Astrocyte (in vitro differentiated cells and primary cell): ENCODE measurements around the gene APOBEC3C. TPM values are rescaled to one million over a fixed set of nuclear protein-coding genes. Genes with fewer than 3 reads are reported as not detected.
"Not testable (repeated sequence)": the region's sequence is repeated elsewhere in the genome, so short reads cannot be mapped to it uniquely, and the experiment has no call there.

Source experiments
- DNase-seq: peaks from one replicate; pipeline ENCODE4 v3.0.0-alpha.2; 2010; ENCODE audit warnings: low read depth
- FAIRE-seq: peaks from 2 replicates; lab custom pipeline; 2011; peaks lifted over from hg19 to GRCh38; lab: Jason Lieb, UNC
- H2AFZ ChIP-seq: 2 replicates; pipeline ENCODE4 v1.6.0; 2012; ENCODE audit warnings: low read depth, low read length, inconsistent platforms
- H3K27ac ChIP-seq: 2 replicates; pipeline ENCODE4 v1.5.1; 2011; ENCODE audit warnings: low read depth, low read length, inconsistent platforms
- H3K27me3 ChIP-seq: 2 replicates; pipeline ENCODE4 v1.6.0; 2011; ENCODE audit warnings: low read length, inconsistent platforms; ENCODE audit not compliant: insufficient read depth
- H3K36me3 ChIP-seq: 2 replicates; pipeline ENCODE4 v1.5.1; 2011; ENCODE audit warnings: low read length, inconsistent platforms; ENCODE audit not compliant: insufficient read depth
- H3K4me1 ChIP-seq: 2 replicates; pipeline ENCODE4 v1.5.1; 2011; ENCODE audit warnings: low read length, inconsistent platforms; ENCODE audit not compliant: insufficient read depth
- H3K4me2 ChIP-seq: 2 replicates; pipeline ENCODE4 v1.6.0; 2012; ENCODE audit warnings: low read length, inconsistent platforms
- H3K4me3 ChIP-seq: 2 replicates; pipeline ENCODE4 v1.5.1; 2011; ENCODE audit warnings: low read depth, mild to moderate bottlenecking, low read length, inconsistent platforms; ENCODE audit not compliant: insufficient read depth
- H3K79me2 ChIP-seq: 2 replicates; pipeline ENCODE4 v1.6.0; 2012; ENCODE audit warnings: mild to moderate bottlenecking, low read length, inconsistent platforms; ENCODE audit not compliant: insufficient read depth
- H3K9ac ChIP-seq: 2 replicates; pipeline ENCODE4 v1.6.0; 2012; ENCODE audit warnings: mild to moderate bottlenecking, low read length, inconsistent platforms
- H3K9me3 ChIP-seq: 2 replicates; pipeline ENCODE4 v1.5.1; 2012; ENCODE audit warnings: low read depth, mild to moderate bottlenecking, low read length, inconsistent platforms; ENCODE audit not compliant: insufficient read depth
- H4K20me1 ChIP-seq: 2 replicates; pipeline ENCODE4 v1.6.0; 2012; ENCODE audit warnings: low read length, inconsistent platforms; ENCODE audit not compliant: insufficient read depth
- H3K27ac Mint-ChIP-seq: one replicate; pipeline ENCODE4 v1.8.0; 2021; ENCODE audit warnings: mild to moderate bottlenecking, mixed read lengths; ENCODE audit not compliant: unreplicated experiment
- H3K27me3 Mint-ChIP-seq: one replicate; pipeline ENCODE4 v1.8.0; 2021; ENCODE audit warnings: low read depth, mixed read lengths; ENCODE audit not compliant: unreplicated experiment
- H3K36me3 Mint-ChIP-seq: one replicate; pipeline ENCODE4 v1.8.0; 2021; ENCODE audit warnings: low read depth, mixed read lengths; ENCODE audit not compliant: unreplicated experiment
- H3K4me1 Mint-ChIP-seq: one replicate; pipeline ENCODE4 v1.8.0; 2021; ENCODE audit warnings: low read depth, mixed read lengths; ENCODE audit not compliant: unreplicated experiment
- H3K4me3 Mint-ChIP-seq: one replicate; pipeline ENCODE4 v1.8.0; 2021; ENCODE audit warnings: mild to moderate bottlenecking, moderate library complexity, mixed read lengths; ENCODE audit not compliant: unreplicated experiment
- H3K9me3 Mint-ChIP-seq: one replicate; pipeline ENCODE4 v1.8.0; 2021; ENCODE audit warnings: mild to moderate bottlenecking, mixed read lengths; ENCODE audit not compliant: unreplicated experiment
- EZH2 ChIP-seq: IDR thresholded peaks from 2 replicates; pipeline ENCODE4 v1.6.1; 2012; ENCODE audit warnings: mild to moderate bottlenecking, low read length, inconsistent platforms; ENCODE audit not compliant: insufficient read depth
- total RNA-seq: library from RNA; stranded (reverse); gene quantifications from 2 replicates; pipeline ENCODE4 v1.2.1, GENCODE V29; 2021
- TF ChIP-seq, protein P1 (sequence below): IDR thresholded peaks from 2 replicates; pipeline ENCODE4 v1.5.1; 2011; ENCODE audit warnings: low read depth, mild to moderate bottlenecking, inconsistent platforms, low read length, moderate library complexity; ENCODE audit not compliant: insufficient read depth

APOBEC3C gene
- total RNA-seq, 1 donor from 2014 or later, result 32.5 TPM

DNA sequence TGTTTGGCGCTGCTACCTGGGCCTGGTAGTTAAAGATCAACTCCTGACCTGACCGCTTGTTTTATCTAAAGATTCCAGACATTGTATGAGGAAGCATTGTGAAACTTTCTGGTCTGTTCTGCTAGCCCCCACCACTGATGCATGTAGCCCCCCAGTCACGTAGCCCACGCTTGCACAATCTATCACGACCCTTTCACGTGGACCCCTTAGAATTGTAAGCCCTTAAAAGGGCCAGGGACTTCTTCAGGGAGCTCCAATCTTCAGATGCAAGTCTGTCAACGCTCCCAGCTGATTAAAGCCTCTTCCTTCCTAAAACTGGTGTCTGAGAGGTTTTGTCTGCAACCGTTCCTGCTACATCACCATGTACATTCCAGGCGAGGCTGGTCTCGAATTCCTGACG lies 41.6 kb downstream of the APOBEC3C start:
- TF ChIP-seq EZH2, result no peak
- TF ChIP-seq, protein P1, sequence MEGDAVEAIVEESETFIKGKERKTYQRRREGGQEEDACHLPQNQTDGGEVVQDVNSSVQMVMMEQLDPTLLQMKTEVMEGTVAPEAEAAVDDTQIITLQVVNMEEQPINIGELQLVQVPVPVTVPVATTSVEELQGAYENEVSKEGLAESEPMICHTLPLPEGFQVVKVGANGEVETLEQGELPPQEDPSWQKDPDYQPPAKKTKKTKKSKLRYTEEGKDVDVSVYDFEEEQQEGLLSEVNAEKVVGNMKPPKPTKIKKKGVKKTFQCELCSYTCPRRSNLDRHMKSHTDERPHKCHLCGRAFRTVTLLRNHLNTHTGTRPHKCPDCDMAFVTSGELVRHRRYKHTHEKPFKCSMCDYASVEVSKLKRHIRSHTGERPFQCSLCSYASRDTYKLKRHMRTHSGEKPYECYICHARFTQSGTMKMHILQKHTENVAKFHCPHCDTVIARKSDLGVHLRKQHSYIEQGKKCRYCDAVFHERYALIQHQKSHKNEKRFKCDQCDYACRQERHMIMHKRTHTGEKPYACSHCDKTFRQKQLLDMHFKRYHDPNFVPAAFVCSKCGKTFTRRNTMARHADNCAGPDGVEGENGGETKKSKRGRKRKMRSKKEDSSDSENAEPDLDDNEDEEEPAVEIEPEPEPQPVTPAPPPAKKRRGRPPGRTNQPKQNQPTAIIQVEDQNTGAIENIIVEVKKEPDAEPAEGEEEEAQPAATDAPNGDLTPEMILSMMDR, result no peak
- Mint-ChIP-seq H3K9me3 (peaks cover 2% of the 10 kb centered on the region), H3K36me3 (no peaks in the 10 kb centered on the region), H3K27me3 (no peaks in the 10 kb centered on the region), H3K4me3 (no peak overlapping the region), H3K27ac (no peak overlapping the region), H3K4me1 (no peaks in the 10 kb centered on the region)
- DNase-seq (no peak), FAIRE-seq (no peak)
- Histone ChIP-seq H3K27me3 (peaks cover 4% of the 10 kb centered on the region), H3K4me3 (no peak overlapping the region), H3K36me3 (no peaks in the 10 kb centered on the region), H3K4me2 (no peak overlapping the region), H3K9me3 (no peaks in the 10 kb centered on the region), H3K27ac (no peak overlapping the region), H4K20me1 (no peaks in the 10 kb centered on the region), H3K79me2 (no peaks in the 10 kb centered on the region), H3K9ac (no peak overlapping the region), H2AFZ (no peak overlapping the region), H3K4me1 (no peaks in the 10 kb centered on the region)

DNA sequence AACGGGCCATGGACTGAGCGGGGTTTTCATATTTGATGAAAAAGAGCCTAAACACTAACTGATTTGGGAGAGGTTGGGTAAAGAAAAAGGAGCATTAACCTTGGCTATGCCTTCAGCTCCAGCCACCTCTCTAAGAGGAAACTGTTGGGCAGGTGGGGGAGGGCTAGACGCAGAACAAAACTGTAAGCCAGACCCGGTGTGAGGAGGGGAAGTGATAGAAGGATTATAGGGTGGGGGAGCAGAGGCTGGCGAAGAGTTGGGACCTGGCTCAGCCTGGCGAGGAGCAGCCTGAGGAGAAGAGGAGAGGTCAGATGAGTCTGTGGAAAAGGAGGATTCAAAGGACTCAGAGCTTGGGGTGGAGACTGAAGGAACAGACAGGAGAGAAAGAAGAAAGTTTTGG lies 47.2 kb downstream of the APOBEC3C start:
- H3K9me3 Mint-ChIP-seq, result not testable (repeated sequence)

DNA sequence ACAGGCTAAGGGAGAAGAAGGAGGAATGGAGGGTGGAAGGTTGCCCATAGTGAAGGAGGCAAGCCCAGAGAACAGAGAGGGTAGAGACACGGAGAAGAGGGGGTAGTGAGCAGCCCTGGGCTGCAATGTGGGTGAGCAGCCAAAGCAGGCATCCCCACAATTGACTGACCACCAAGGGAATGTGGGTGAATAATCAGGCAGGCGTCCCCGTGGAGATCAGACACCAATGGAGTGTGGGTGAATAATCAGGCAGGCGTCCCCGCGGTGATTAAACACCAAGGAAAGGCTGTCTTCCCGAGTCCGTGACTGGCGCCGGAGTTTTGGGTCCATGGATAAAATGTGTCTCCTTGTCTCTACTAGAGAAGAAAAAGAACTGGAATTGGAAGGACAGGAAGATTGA lies 47.9 kb downstream of the APOBEC3C start:
- not testable (repeated sequence) for H3K4me1 ChIP-seq, H3K27me3 ChIP-seq, H3K9me3 Mint-ChIP-seq, H2AFZ ChIP-seq, H3K27ac Mint-ChIP-seq, FAIRE-seq, H3K27ac ChIP-seq, H3K36me3 ChIP-seq, H3K9me3 ChIP-seq, H3K4me1 Mint-ChIP-seq, H3K4me3 ChIP-seq, H3K36me3 Mint-ChIP-seq, H3K79me2 ChIP-seq, H3K27me3 Mint-ChIP-seq, H3K9ac ChIP-seq, H3K4me3 Mint-ChIP-seq, H4K20me1 ChIP-seq
- peak; percentile 57 for DNase-seq
- H3K4me2 ChIP-seq, result peak overlapping the region; percentile 41

More for the DNA sequence above, 47.2 kb downstream of the APOBEC3C start:
- not testable (repeated sequence) for H3K27me3 ChIP-seq, H3K36me3 Mint-ChIP-seq, H3K27ac ChIP-seq, FAIRE-seq, H3K9ac ChIP-seq, H3K4me3 Mint-ChIP-seq, H3K79me2 ChIP-seq, H3K4me1 ChIP-seq, H3K27me3 Mint-ChIP-seq, DNase-seq, H3K36me3 ChIP-seq, H4K20me1 ChIP-seq, H3K27ac Mint-ChIP-seq, H3K4me2 ChIP-seq, H3K4me3 ChIP-seq, H3K4me1 Mint-ChIP-seq, H2AFZ ChIP-seq, H3K9me3 ChIP-seq

DNA sequence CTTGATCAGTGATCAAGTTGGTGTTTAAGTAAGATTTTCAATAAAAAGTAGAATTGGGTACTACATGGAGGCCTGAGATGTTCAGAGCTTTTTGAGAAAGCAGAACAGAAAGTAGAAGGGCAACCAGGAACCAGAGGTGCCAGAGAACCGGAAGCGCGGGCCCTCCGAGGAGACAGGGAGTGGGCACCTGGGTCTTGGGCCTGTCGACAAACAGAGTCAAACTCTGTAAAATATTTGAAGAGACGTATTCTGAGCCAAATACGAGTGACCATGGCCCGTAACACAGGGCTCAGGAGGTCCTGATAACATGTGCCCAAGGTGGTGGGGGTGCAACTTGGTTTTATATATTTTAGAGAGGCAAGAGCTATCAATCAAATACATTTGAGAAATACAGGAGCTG lies 49.8 kb downstream of the APOBEC3C start:
- not testable (repeated sequence) for FAIRE-seq, H3K9me3 ChIP-seq, H3K4me3 ChIP-seq, H4K20me1 ChIP-seq, H3K79me2 ChIP-seq, H3K4me1 ChIP-seq, H3K27ac ChIP-seq, H3K36me3 ChIP-seq, H3K9me3 Mint-ChIP-seq, H3K4me2 ChIP-seq, H2AFZ ChIP-seq, DNase-seq, H3K27me3 Mint-ChIP-seq, H3K9ac ChIP-seq, H3K27ac Mint-ChIP-seq, H3K4me3 Mint-ChIP-seq, H3K36me3 Mint-ChIP-seq, H3K4me1 Mint-ChIP-seq
- H3K27me3 ChIP-seq, result peaks cover 11% of the 10 kb centered on the region

DNA sequence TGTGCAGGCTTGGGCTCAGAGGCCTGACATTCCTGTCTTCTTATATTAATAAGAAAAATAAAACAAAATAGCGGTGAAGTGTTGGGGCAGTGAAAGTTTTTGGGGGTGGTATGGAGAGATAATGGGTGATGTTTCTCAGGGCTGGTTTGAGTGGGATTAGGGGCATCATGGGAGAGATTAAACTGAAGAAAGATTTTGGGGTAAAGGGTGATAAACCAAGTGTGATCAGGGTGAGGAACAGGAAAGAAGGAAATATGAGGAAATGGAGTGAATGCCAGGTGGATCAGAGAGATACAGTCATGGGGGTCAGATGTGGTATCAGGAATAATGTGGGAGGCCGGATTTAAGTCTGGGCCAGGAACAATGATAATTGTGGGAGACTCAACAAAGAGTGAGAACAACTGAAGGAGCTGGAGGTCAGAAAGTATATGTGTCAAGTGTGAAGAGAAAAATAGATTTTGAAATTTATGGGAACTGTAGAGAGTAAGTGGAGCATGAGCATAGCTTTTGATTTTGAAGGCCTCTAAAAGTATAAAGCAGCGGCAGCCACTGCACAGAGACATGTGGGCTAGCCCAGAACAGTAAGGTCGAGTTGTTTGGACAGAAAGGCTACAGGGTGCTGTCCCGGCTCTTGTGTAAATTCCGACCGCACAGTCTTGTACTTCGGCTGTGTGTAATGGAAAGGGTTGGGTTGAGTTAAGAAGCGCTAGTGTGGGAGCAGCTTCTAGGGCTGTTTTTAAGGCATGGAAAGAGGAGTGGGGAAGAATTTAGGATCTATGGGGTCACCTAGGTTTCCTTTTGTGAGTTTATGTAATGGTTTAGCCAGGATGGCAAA lies 52.6 kb downstream of the APOBEC3C start:
- not testable (repeated sequence) for H3K4me1 ChIP-seq, H3K36me3 ChIP-seq, H3K9me3 Mint-ChIP-seq, H3K4me2 ChIP-seq, H3K4me3 Mint-ChIP-seq, H3K4me3 ChIP-seq, H2AFZ ChIP-seq, H3K9me3 ChIP-seq, H3K79me2 ChIP-seq, H3K9ac ChIP-seq, H3K27ac ChIP-seq, DNase-seq, H3K27ac Mint-ChIP-seq, H3K36me3 Mint-ChIP-seq, FAIRE-seq, H3K4me1 Mint-ChIP-seq, H3K27me3 ChIP-seq, H4K20me1 ChIP-seq
- H3K27me3 Mint-ChIP-seq, result peaks cover 17% of the 10 kb centered on the region
